Hippocampal formation (tissue), 2 donors: ENCODE results near the gene SPON1.
A peak's percentile ranks its signal among the peaks of the same experiment; 100 is the strongest.

ENCODE experiments used
- DNase-seq, 2 donors: peaks; one replicate each; lab custom pipeline; 2025; lab: John Stamatoyannopoulos, UW

The SPON1 gene

DNA sequence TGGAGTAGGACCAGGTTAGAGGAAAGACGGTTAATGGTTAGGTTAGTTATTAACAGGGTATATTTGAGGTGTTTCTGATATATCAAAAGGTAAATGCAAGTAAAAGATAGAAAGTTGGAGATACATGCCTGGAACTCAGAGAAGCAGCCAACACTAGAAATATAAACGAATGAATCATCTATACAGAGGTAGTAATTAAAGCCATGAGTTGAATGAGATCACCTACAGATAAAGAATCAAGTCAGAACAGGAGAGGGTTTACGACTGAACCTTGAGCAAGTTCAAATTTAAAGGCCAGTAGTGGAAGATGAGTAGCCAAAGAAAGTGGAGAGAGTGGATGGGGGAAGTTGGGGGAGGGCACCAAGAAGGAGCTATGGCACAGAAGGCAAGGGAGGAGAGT lies 73.9 kb downstream of the SPON1 start:
- no peak for DNase-seq

DNA sequence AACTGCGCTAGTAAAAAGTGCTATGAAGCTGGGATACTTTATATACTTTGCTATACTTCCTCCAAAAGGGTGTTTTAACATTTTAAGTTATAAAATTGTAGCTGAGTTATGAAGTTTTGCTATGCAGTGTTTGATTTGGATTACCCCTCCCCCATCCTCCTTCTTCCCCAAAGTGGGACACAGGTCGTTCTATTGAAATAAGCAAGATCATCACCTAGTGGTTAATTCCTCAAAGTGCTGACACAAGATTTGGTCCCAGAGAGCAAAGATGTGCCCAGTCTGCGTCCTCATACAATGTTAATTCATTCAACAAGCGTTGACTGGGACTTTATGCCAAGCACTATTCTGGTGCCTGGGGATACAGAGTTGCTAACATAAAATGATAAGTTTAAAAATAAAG lies 78.5 kb downstream of the SPON1 start:
- DNase-seq: no peak

DNA sequence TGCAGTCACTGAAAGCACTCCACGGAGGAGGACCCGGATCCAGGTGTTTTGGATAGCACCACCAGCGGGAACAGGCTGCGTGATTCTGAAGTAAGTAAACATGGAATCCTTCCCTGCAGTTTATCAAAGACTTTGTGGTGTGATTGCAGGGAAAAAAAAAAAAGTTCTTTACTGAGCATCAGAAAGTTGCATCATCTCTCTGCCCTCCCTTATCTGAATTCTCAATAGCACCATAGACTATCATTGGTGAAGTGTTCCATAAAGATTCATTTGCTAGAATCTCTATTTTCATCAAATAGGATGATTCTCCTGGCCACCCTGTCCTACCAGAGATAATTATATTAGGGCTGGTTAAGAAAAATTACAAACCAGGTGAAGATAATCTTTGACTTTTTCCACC lies 79.0 kb downstream of the SPON1 start:
- no peak for DNase-seq

DNA sequence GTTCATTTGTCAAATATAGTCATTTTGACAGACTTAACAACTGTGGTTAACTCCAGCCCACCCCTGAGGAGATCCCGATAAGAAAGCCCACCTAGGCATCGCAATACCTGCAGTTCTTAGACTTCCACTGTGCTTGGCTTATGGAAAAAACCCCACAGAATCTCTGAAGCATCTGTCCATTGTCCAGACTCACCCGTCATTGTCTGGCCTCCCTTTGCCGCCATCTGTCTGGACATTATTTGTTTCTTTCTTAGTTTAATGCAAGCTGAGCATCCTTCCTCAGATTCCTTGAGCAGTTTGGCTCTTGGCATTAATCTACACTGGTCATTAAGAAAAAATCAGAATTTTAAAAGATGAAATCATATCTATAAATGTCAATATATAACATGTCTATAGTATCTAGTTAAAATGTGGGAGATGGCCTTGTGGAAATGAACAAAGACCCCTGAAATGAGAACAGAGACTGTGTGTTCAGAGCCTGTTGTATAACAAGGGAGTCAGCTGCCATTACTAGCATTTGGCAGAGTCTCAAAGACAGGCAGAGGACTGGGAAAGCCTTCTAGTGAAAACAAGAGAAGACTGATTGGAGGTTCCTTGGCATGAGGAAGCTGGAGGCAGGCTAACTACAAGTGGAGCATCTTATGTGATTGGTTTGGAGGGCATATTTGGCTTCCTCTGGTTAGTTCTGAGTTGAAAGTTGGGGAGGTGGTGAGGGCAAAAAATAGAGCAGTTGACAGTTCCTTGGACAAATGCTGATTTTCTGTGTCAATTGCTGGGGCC lies 80.4 kb downstream of the SPON1 start:
- DNase-seq: peak; percentile 32 to 61

DNA sequence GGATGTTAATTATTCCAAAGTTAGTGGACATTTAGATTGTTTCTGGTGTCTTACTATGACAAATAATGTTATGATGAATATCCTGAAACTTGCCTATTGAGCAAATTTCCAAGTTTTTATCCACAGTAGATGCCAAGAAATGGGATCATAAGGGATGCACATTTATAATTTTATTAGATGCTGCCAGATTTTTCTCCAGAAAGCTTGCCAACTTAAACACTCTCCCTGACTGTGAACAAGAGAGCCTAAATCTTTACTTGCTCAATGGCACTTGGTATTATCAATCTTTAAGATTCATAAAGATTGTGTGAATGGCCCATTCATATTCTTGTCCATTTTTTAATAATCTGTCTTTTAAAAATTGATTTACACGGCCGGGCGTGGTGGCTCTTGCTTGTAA lies 82.4 kb downstream of the SPON1 start:
- DNase-seq: no peak

- no peak for DNase-seq
Measured at GRCh38 chr11:14045417-14045816, 82.9 kb downstream of the SPON1 start.

DNA sequence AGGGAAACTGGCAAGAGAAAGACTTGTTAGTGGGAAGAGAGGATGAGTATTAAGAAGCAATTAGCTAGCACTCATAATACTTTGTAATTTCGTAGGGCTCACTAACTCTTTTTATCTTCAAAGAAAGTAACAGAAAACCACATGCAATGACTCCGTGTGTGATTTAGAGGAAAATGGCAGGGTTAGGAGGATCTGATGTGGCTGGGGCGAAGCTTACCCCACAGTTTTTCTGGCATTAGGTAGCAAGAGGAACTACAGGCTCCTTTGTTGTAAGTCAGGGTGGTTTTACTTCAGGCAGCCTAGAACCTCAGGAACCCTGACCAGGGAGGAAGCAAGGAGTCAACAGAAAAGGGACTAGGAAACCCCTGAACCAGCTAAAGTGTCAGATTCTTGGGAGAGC lies 89.7 kb downstream of the SPON1 start:
- DNase-seq: no peak

GRCh38 chr11:14054116-14055107 lies 91.9 kb downstream of the SPON1 start:
- DNase-seq: no peak

DNA sequence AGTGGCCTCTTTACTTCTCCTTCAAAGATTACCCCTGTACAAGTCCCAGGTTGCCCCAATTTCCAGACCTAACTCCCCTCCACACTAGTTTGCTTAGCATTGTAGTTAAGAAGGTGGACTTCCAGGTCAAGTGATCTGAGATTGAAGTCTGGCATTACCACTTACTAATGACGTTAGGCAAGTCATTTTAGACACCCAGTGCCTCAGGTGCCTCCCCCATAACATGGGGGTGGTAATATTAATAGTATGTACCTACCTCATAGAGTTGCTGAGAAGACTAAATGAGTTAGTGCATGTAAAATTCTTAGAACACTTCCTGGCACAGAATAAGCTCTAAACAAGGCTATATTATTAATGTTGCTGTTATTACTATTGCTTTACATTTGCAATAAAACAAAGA lies 93.4 kb downstream of the SPON1 start:
- DNase-seq: no peak

GRCh38 chr11:14058061-14058460 lies 95.5 kb downstream of the SPON1 start:
- DNase-seq: no peak

DNA sequence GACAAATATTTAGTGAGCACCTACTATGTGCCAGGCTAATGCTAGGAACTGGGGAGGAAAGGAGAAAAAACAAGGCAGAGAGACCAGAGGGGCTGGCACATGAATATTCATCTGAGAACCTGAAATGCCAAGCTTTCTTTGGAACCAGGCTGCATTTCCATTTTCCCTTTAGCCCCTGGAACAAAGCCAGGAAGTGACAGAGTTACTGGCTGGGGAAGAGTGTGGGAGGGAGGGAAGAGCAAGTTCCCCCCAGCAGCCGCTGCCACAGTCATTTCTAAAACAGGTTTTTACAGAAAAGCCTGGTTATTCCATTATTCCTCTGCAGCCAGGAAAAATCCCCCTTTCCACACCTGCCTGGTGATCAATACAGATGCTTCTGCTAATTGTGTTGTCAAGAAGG lies 97.0 kb downstream of the SPON1 start:
- peak; percentile 6 to 8 for DNase-seq

DNA sequence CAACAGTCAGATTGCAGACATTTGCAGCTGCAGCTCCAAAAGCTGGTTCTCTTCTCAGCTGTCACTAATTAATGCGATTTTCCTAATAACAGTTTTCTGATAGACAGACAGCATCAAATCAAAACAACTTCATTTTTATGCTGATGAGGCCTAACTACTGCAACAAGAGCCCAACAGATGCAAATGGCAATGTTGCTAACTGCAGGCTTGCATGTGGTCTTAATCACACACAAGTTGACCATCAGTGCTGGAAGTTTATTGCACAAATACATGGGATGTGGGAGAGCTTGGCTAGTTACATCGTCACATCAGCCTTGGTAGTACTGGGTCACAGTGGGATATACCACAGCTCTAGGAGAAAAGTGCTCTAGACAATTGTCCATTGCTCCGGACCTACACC lies 99.2 kb downstream of the SPON1 start:
- no peak for DNase-seq

- DNase-seq: peak in 1 of 2 donors; percentile 7
Measured at GRCh38 chr11:14065141-14065540, 102.6 kb downstream of the SPON1 start.

DNA sequence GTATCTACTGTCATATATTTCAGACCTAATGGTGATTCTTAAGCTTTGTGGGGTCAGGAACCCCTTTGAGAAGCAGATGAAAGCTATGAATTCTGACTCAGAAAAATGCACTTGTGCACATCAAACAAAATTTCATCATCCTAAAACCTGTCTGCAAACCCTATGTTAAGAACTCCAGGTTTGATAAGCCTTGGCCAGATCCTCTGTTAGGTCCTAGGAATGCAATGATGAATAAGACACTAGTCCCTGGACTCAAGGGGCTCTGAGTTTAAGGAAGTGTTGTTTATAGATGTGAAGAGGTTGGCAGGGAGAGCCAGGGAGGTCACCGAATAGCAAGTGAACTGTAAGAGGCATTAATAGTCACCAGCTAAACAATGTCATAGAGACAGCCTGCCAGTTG lies 103.2 kb downstream of the SPON1 start:
- no peak for DNase-seq

GRCh38 chr11:14067686-14068085 lies 105.2 kb downstream of the SPON1 start:
- DNase-seq: no peak

DNA sequence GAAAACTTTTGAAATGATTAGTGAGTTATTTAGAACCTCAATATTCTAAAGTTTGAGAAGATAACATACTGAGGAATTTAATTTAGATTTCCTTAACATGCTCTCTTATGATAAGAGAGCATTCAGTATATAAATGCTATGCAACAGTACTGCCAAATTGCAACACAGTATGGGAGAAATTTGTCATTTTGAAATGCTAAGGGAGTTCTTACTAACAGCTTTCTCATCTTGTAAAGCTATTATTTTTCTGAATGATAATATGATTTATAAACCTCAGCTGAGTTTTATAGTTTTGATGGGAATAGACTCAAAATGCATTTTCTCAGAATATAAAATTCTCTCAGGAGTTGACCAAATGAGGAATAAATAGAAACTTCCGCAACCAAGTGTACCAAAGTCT lies 108.4 kb downstream of the SPON1 start:
- DNase-seq: no peak

GRCh38 chr11:14073849-14074476 lies 111.4 kb downstream of the SPON1 start:
- DNase-seq: no peak

DNA sequence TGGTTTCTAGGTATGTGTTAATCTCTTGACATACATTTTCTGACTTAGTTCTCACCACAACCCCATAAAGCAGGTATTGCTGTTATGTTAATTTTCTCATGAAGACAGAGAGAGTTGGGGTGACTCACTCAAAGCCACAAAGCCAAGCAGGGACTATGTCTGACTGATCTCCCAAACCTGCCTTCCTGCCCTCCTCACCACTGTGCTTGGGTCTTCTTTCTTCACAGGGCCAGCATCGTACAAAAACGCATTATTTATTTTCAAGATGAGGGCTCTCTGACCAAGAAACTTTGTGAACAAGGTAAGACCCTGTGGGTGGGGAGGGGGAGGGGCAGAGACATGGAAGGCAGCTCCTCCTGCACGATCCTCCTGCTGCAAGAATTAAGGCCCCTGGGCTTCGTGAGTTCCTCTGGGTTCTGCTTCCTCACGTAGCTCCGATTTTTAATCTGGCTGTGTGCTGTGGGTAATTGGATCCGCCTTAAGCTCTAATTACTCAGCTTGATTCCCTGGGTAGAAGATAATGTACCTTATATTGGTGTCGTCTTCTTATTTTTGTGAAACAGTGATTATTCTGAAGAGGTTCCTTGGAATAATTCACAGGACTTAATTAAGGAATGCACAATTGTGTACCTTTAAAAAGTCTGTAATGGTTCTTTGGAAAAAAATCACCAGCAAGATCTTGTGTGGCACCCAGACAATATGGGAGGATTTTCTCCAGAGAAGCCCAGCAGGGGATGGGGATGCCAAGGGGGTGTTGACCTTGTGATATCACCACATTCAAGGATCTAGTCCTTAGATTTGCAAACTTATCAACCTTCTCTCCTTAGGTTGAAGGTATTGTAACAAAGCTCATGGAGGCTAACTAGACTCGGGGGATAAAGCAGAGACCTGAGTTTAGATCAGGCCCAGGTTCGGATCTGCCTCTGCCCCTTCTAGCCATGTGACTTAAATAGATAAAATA lies 112.9 kb downstream of the SPON1 start:
- DNase-seq: no peak

- no peak for DNase-seq
Measured at GRCh38 chr11:14079011-14079410, 116.5 kb downstream of the SPON1 start.

- no peak for DNase-seq
Measured at GRCh38 chr11:14079797-14080196, 117.3 kb downstream of the SPON1 start.

DNA sequence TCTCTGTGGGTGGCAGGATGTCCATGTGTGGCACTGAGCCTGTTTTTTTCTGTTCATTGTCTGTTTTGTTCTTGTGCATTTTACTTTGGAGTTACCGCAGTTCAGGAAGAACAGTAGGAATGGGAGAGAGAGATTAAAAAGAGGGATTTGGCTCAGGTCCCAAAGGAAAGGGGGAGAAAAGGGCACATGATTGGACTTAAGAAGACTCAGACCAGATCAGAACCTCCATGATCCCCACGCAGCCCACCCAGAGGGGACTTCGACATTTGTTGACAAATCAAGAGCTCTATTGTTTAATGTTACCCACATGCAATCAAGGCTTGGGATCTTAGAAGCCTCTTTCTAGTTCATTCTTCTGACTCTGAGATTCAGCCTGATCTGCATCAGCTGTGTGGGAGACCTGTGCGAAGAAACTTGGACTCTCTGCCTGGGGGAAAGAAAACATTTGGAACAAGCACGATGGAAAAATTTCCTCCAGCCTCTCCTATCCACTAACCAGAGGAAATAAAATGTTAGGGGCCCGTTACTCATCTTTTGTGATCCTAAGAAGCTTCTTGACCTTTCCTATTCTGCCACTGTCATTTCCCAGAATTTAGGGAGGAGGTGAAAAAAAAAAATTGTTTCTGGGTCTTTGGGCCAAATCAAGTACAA lies 119.2 kb downstream of the SPON1 start:
- no peak for DNase-seq
